HG02938 (cell line): ENCODE measurements around the gene RGS19.

ENCODE experiments used
- ATAC-seq: cut with Tn5 transposase; IDR thresholded peaks from one replicate; pipeline ENCODE4 v1.9.1; 2021; ENCODE audit warnings: mild to moderate bottlenecking, moderate library complexity; ENCODE audit not compliant: unreplicated experiment

Gene RGS19

DNA sequence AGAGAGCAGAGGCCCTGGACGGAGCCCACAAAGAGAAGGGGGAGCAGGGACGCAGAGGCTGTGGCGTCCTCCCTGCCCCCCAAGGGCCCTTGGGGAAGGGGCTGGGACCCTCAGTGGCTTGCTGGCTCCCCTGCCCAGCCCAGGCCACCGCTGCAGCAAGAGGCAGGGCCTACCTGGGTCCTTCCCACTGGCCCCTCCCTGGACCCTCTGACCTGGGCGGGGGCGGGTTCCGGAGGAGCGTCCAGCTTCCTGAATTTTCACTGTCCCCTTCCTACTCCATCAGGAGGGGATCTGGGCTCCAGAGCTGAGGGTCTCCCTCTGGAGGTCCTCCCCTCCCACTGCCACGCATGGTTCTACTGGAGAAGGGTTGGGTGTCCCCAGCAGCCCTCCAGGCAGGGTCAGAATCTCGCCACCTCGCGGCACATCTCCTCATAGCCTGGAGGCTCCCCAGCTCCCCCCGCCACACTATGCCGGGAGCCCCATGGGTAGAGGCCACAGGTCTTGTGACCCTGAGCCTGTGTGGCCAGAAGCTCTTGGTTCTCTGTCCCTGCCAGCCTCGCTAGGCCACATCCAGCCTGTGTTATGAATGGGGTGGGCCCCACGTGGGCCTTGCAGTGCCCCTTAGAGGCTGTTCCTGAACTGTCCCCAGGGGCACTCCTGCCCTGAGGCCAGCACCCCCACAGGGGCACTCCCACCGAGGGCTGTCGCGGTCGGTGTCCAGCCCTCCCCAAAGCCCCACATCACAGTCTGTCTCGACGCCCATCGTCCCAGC is 28.9 kb downstream of the RGS19 start:
- ATAC-seq, result no peak

DNA sequence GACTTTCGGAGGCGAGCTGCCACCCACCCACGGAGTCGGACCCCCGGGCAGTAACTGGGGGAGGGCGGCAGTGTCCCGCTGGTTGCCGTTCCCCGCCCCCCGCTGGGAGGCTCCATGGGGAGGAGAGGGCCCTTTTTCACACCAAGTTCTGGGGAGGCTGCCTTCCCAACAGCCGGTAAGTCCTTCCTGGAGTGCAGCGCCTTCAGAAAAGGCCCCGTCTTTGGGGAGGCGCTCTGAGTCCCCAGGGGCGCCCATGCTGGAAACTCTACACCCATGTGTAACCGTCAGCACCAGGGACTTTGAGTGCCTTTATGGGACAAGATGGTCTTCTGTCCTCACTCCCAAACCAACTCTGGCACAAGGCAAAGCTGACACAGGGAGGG is 29.4 kb downstream of the RGS19 start:
- no peak for ATAC-seq

DNA sequence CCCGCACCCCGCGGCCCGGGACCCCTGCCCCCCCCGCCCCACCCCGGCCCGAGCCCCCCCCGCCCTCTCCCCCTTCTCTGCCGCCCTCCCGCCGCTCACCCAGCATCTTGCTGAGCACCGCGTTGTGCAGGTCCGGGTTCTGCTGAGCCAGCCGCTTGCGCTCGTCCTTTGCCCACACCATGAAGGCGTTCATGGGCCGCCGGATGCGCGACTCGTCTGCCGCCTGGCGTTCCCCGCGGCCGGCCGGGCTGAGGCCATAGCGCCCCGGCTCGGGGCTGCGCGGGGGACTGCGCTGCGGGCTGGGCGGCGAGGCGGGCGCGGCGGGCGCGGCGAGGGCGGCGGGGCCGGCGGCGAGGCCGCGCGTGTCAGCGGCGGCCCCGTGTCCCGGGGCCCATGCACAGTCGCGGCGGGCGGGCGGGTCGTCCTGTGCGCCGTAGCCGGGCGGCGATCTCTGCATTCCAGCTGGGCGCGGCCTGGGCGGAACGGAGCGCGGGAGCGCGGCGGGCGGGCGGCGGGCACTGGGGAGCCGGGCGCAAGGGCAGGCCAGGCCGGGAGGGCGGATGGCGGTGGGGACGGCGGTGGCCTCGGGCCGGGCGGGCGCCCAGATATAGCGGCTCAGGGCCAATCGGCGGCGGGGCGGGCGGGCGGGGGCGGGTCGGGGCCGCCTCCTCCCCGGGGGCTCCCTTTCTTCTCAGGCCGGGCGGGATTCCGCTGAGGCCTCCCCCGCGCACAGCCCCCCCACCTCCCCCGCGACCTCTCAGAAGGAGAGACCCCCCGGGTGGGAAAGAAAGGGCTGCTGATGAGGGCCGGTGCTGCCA is 30.0 kb downstream of the RGS19 start, which contains the start of gene SOX18:
Gene SOX18, minus strand, starts transcription at position 580 of the 818 bp plus-strand sequence. Its CDS starts 123 bp downstream, at position 457.
- ATAC-seq, result no peak

DNA sequence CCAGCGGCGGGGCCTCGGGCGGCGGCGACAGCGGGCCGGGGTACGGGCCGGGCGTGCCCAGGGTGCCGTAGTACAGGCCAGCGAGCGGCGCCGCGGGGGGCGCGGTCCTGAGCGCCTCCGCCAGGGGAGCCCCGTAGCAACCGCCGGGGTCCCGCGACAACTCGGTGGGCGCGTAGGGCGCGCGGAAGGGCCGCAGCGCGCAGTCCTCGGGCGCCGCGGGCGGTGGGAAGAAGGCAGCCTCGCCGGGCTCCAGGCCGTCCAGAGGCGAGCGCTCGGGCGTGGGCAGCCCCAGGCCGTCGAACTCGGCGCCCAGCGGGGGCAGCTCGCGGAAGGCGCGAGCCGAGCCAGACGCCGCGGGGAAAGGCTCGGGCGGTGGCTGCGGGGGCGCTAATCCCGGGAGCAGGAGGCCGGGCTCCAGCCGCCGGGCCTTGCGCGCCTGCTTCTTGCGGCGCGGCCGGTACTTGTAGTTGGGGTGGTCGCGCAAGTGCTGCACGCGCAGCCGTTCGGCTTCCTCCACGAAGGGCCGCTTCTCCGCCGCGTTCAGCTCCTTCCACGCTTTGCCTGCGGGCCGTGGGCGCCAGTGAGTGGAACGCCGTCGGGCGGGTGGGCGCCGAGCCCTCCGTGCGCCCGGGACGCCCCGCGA is 30.8 kb downstream of the RGS19 start:
- no peak for ATAC-seq

DNA sequence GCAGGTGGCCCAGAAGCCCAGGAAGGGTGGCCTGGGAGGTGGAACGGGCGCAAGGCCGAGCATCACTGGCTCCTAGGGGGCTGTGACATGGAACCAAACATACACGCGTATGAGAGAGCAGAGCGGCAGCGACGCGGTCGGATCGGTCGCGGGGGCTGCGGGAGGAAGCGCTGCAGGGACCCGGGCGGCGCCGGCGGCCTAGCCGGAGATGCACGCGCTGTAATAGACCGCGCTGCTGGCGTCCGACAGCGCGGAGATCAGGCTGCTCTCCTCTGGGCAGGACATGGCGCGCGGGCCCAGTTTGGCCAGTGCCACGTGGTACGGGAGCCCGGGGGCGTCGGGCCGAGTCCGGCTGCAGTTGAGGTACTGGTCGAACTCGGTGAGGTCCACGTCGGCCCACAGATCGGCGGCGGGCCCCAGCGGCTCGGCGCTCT is 31.3 kb downstream of the RGS19 start:
- no peak for ATAC-seq

DNA sequence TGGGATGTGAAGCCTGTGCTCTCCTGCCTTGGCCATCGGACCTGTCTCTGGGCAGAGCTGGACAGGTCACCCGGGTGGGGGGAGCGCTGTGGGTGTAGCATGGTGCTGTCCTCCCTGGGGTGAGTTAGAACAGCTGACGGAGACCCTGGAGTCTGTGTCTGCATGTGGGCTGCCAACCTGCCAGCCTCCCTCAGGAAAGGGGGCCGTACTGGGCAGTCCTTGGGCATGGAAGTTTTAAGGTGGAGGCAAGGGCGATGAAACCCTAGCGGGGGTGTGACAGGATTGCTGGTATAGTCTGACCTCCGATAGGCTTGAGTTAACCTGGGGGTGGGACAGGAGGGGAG is 32.3 kb downstream of the RGS19 start:
- no peak for ATAC-seq

DNA sequence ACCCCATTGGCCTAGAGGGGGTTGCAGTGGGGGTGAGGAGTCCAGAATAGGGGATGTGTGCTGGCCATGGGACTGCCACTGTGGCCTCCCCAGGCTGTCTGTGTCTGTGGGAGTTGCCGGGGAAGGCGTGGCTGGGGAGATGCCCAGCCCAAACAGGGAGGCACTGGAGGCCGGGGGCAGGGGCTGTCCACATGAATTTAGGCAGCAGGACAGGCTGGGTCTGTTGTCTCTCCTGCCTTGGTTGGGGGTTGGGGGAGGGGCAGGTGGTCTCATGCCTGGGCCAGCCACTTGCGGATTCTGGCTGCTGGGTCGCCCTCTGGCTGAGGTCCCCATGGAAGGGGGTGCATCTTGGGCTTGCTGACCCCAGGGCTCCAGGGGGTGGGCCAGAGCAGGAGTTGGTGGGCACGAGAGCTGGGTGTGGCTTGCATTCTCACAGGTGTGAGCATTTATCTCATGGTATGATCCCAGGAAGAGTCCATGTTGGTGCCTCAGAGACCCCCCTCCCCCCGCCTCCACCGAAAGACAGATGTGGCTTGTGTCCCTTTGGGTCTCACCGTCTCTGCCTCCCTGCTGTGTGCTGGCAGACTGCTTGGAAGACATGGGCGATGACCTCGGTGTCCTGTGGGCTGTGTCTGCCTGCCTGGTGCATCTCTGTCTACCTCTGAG is 33.8 kb downstream of the RGS19 start:
- ATAC-seq, result no peak

DNA sequence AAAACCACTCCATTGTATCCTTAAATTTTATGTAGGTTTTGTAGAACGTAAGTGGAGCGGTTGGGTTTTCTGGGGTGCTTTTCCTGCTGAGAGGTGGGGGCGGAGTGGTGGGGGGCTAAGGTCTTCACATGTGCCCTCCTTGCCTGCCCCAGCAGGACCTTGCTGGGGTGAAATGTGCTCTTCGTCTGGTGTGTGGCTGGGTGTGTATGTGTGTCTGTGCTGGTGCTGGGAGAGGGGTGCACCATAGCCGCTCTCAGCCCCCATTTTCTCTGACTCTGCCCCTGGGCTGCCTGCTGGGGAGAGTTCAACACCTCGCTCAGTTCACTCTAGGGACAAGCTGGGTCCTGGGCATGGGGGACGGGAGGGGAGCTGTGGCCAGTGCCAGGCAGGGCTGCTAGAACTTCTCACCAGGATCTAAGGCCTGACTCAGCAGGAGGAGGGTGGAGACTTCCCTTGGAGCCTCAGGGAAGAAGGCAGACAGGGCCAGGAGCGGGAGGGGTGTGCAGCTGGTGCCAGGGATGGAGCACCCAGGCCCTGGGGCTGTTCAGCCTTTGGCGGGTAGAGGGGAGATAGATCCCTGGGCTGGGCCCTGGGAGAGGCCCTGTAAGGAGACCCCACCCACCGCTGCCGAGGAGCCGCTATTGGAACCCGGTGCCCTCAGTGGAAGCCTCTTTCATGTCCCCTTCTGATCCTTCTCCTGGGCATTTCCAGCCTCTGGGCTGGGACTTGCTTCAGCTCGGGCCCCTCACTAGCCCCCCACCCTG is 34.7 kb downstream of the RGS19 start:
- ATAC-seq, result no peak

DNA sequence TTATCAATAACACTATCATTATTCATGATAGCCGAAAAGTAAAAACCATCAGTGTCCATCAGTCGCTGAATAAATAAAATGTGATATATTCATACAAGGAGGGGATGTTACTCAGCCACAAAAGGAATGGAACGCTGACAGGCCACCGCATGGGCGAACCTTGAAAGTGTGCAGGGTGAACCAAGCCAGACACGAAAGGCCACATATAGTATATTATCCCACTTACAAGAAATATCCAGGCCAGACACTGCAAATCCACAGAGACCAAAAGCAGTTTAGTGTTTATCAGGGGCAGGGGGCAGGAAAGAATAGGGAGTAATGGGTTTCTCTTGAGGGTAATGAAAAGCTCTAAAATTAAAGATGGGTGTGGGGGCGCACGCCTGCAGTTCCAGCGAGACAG is 35.5 kb downstream of the RGS19 start:
- no peak for ATAC-seq

DNA sequence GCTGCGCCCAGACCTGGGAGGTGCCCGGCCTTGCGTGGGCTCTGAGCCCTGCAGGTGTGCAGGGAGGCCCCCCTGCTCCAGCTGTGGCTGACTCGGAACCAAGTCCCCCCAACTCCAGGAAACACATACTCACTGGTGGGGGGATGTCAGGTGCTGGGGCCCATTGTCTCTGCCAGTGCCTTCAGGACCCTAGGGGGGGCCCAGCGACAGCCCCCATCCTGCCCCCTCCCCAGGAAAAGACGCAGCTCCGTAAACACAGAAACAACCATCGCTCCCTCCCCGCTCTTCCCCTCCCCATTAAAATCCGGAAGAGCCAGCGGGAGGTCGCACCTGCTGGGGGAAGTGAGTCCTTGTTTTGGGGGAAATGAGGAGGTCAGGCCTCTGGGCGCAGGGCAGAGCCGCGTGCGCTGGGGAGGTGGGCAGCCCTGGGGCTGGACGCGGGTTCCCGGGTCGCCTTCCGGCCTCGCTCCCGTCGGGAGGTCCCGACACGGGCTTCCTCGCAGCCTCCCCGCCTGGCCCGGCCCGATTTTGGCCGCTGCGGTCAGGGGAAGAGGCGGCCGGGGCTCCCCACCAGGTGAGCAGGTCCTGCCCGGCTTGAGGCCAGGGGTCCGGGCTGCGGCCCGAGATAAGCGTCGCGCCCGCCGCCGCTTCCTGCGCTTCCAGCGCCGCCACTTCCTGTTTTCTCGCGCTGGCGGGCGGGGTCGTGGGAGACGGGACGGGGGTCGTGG is 37.1 kb downstream of the RGS19 start:
- ATAC-seq, result no peak

DNA sequence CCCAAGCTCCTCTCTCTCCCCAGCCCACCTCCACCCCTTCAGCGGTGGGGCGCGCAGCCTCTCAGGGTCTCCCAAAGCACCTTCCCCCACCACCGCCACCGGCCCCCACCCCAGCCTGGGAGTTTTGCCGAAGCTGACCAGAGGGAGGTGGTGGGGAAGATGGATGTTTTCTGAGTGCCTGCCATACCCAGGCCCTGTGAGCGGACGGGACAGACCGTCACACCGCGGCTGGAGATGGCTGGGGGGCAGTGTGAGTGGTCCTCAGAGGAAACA is 37.6 kb downstream of the RGS19 start:
- ATAC-seq, result no peak

DNA sequence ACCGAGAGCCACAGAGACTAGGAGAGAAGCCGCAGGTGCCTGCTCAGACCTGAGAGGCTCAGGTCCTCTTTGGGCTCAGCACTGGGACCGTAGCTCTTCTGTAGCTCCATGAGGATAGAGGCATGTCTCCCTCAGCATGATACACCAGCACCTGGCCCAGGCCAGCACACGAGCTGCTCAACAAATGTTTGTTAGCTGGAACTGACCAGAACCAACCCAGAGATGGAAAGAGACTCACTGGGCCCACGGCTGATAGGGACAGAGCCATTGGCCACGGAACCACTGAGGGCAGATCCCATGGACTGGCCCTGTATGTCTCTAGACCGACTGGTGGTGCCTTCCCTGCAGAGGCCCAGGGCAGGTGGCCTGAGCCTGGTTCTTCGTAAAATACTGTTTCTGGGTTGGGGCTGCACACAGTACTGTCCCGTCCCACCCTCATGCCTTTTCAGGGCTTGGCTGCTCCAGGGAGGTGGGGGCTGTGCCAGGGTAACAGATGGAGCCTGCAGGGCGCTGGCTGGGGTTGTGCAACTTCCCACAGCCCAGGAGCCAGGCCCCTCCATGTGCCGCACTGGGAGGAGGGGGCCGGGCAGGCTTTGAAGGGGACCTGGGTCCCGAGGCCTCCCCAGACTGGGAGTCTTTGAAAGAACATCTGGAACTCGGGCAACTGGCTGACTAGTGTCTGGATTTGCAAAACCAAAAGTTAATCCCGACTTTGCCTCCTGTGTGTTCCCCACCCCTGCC is 38.1 kb downstream of the RGS19 start:
- no peak for ATAC-seq

DNA sequence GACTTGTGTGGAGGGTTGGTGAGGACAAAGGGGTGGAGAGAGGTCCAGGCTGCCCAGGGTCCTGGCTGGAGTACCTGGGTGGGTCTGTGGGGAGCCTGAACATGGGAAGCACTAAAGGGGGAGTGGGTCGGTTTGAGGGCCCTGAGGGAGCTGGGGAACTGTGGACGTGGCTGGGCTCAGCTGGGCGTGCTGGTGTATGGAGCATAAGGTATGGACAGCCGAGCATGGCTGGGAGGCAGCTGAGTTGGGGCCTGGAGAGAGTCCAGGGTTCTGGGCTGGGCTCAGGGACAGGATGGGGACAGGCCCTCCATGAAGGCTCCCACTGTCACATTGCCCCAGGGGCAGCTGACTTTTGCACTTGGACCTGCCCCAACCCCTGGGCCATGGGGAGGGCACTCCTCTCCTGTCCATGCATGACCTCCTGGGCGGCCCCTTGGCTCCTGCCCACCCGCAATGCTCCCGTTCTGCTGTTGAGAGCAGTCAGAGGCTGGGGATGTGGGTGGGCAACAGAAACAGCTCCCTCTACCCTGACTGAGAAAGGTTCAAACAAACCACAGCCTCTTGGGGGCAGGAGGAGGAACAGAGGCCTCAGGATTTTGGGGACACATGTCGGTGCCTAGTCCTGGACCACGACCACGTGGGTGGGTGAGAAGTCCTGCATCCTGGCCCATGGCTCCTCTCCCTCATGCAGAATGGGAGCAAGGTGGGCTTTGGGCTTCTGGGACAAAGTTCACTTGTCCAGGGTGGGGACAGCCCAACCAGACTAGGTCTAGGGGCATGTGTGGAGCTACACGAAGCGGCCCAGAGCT is 38.9 kb downstream of the RGS19 start:
- no peak for ATAC-seq

DNA sequence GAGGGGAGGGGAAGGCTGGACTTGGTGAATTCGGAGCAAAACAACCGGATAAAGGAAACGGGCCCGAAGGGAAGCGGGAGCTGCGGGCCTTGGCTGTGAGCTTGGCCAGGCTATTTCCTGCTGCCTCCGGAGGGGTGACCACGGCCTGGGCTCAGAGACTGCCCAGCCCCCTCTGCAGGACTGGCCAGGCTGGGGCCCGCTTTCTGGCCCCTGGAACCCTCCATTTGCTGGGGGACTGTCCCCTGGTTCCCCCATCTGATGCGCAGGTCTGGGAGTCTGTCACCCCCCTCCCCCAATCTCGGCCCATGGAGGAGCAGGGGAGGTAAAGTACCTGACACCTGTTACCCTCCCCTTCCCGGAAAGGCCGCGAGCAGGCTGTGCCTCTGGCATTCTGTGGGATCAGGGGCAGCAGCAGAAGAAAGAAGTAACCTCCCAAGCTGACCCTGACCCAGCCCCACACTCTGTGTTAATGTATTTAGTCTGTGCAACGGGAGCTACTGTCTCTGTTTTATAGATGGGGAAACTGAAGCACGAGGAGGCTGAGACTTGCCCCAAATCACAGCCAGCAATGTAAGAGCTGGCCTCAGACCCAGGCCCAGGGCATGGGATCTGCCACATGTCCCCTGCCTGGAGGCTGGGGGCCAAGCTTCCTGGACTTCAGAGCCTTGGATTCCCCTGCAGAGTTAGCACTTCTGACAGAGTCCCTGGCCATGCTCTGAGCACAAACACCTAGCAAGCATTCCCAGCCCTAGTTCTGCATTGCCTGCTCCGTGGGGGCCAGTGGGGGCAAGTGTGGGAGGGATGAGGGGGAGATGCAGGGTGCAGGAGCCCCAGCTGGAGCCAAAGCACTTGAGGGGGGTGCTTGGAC is 39.8 kb downstream of the RGS19 start:
- no peak for ATAC-seq

DNA sequence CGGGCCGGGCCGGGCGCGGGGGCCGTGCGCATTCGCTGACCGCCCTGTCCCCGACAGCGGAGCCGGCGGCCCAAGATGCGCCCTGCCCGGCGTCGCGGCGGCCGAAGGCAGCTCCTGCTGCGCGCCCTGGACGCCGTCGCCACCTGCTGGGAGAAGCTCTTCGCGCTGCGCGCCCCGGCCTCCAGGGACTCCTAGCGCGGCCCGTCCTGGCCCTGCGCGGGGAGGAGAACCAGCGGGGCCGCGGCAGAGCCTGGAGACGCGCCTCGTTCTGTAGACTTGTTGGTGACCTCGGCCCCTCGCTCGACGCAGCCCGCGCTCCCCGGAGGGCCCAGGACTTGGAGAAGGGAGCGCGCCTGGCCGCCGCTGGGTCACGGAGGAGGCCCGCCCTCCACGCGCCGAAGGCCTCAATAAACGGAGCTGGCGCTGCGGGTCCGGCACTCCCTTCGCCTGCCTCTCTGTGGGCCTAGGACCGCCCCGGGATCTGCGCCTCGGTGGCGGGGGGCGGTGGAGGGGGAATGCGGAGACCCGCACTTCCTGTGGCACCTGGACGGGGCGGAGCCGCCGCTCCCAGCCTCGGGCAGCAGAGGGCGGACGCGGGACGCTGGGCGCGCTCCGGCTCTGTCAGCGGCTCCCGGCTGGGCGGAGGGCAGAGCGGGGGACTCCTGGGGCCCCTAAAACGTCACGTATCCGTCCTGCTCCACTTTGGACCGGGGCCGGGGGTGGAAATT is 40.6 kb downstream of the RGS19 start:
- no peak for ATAC-seq

DNA sequence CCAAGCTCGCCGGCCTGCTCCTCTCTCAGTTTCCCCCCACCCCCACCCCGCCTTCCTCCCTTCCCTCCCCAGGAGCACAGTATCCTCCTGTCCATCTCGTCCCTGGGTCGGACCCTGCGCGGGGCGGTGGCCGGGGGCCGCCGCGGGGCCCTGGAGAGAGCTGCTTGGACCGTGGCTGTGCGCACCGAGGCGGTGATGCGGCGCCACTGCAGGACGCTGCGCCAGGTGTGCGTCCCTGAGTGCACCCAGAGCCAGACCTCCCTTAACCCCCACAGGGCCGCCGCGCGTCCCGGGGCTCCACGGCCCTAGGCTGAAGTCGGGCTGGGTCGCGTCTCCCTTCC is 41.1 kb downstream of the RGS19 start:
- ATAC-seq, result no peak
